GOT3 (cell line): ENCODE data around the gene CAPNS1.
"Not testable (repeated sequence)": the region's sequence is repeated elsewhere in the genome, so short reads cannot be mapped to it uniquely, and the experiment has no call there.

ENCODE experiments used
- DNase-seq: peaks from one replicate; lab custom pipeline; 2025; ENCODE audit warnings: mixed read lengths; lab: John Stamatoyannopoulos, UW

Gene CAPNS1

DNA sequence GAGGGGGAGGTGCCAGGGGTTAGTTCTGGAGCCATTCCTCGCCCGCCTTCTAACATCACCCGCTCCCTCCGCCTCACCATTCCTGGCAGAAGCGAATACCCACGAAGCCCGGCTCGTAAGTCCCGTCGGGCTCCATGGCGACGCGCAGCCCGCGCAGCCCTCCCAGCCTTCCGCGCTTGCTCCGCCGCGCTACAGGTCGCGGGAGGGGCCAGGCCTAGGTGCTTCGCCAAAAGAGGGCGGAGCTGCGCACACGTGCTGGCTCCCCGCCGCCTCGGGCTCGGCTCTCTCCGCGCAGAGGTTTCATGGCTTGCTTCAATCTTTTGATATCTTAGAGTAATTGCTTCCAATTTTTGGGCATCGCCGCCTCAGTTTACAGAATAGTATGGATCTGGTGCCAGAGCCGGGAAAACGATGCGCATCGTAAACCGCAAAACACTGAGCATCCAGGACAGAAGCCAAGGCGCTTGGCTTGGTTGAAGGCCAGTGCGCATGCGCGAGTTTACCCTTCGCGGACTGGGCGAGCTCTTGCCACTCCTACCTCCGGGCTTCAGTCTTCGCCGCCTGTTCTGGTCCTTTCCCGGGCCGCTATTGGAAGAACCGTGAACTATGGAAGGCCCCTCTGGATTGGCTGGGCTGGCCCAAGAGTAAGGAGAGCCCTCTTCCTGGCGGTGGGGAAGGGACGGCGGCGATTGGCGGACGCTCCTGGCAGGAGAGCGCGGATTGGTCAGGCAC, 25.0 kb upstream of the CAPNS1 start, which contains the start of gene POLR2I:
POLR2I (minus strand) TSS at position 155 of the 732 bp plus-strand sequence; CDS start at position 136, 19 bp downstream.
- DNase-seq: peak; percentile 94

DNA sequence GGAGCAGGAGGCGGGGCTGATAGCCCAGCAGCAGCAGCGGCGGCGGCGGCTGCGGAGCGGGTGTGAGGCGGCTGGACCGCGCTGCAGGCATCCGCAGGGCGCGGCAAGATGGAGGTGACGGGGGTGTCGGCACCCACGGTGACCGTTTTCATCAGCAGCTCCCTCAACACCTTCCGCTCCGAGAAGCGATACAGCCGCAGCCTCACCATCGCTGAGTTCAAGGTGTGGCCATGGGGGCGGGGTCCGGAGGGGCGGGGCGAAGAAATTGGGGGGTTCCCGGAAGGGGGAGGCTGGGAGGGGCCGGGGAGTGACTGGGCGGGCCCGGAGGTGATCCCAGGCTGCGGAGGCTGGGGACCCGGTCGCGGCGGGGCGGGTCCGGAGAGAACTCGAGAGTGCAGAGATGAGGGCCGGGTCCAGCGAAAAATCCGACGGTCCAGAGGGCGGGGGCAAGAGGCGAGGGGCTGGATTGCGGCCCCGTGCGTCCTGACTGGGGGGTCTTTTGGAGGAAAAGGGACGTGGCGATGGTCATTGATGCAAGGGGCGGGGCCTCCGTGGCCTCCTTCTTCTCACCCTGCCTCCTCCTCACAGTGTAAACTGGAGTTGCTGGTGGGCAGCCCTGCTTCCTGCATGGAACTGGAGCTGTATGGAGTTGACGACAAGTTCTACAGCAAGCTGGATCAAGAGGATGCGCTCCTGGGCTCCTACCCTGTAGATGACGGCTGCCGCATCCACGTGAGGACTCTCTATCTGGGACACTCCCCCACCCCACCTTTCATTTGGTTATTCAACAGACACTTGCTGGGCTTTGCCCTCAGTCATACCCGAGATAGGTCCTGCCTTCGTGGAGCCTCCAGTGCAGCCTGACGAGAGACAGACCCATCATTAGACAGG, 24.2 kb upstream of the CAPNS1 start, which contains the start of gene TBCB:
TBCB (plus strand) TSS at position 16 of the 891 bp plus-strand sequence; CDS start at position 109, 93 bp downstream.
- no peak for DNase-seq

GRCh38 chr19:36116344-36116637, 23.6 kb upstream of the CAPNS1 start:
- no peak for DNase-seq

GRCh38 chr19:36120092-36120983, 19.5 kb upstream of the CAPNS1 start:
- DNase-seq: no peak

DNA sequence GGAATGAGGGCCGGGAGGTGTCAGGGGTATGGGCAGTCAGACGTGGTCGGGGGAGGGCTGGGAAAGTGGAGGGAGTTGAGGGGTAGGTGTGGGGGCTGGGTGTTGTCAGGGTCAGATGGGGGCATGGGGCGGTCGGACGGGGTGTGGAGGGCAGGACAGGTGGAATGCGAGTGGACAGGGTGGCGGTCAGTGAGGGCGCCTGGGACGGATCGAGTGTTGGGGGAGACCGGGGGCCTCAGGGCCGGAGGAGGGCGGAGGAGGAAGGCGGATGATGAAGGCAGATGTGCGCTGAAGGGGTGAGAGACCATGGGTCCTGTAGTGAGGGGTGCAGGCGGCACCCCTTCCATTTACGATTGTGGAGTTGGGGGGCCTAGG, 18.9 kb upstream of the CAPNS1 start:
- no peak for DNase-seq

- no peak for DNase-seq
These were observed 18.3 kb upstream of the CAPNS1 start for GRCh38 chr19:36121486-36122124.

DNA sequence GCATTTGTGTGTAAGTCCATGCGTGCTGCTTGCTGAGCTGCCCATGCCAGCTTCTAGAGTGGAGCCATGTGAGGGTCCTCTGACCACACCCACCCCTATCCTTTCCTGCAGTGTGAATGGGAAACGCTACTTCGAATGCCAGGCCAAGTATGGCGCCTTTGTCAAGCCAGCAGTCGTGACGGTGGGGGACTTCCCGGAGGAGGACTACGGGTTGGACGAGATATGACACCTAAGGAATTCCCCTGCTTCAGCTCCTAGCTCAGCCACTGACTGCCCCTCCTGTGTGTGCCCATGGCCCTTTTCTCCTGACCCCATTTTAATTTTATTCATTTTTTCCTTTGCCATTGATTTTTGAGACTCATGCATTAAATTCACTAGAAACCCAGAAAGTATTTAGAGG, 14.3 kb upstream of the CAPNS1 start:
- DNase-seq: no peak

DNA sequence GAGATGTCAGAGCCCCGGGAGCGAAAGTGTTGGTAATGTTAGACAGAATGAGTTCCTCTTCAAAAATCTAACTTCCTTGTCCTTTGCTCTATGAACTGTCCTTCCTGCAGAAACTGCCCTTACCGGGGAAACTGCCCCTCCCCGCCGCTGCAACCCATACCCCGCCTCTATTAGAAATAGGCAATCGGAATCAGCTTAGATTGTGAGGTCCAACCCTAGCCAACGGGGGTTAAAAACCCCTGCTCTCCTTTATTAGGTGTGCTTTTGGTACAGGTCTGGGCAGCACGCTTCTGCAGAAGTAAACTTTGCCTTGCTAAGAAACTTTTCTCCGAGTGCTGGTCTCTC, 11.5 kb upstream of the CAPNS1 start:
- DNase-seq: no peak

DNA sequence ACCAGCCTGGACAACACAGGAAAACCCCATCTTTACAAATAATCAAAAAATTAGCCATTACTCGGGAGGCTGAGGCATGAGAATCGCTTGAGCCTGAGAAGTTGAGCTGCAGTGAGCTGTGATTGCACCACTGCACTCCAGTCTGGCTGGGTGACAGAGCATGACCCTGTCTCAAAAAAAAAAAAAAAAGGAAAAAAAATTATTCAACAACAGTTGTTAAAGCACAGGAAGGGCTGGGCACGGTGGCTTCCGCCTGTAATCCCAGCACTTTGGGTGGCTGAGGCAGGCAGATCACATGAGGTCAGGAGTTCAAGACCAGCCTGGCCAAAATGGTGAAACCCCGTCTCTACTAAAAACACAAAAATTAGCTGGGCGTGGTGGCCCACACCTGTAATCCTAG, 8.6 kb upstream of the CAPNS1 start:
- DNase-seq: not testable (repeated sequence)

GRCh38 chr19:36134867-36135266, 5.0 kb upstream of the CAPNS1 start:
- not testable (repeated sequence) for DNase-seq

DNA sequence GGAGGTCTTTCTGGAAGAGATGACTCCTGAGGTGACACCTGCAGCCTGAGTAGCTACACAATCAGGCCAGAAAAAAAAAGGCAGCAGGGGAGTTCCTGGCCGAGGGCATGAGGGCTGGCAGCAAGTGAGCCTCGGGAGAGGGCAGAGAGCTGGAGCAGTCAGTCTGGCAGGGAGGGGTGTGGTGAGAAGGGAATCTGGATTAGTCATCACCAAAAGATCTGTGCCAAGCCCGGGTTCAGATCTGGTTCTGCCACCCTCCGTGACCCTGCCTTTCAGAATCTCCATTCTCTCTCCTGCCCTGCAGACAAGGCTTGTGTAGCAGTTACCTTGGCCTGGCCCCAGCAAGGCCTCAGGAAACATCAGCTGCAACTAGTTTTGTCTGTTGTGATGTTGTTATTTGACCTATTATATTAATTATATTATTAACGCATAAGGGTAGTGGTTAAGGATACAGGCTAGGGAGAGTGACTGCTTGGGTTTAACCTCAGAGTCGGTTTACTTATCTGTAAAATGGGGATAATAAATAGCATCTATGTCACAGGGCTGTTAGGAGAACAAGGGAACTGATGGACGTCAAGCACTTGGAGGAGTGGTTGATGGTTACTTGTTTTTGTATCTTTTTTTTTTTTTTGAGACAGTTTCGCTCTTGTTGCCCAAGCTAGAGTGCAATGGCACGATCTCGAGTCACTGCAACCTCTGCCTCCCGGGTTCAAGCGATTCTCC, 2.7 kb upstream of the CAPNS1 start:
- no peak for DNase-seq

DNA sequence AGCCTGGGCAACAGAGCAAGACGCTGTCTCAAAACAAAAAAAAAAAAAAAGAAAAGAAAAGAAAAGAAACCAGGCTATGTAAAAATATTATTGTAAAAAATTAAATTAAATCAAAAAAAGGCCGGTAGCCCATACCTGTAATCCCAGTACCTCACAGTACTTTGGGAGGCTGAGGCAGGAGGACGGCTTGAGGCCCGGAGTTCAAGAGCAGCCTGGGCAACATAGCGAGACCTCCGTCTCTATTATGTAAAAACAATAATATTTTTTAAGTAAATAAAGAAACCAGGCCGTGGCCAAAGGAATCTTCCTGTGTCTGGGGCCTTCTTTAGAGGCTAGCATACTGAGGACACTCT, 770 bp upstream of the CAPNS1 start:
- no peak for DNase-seq

DNA sequence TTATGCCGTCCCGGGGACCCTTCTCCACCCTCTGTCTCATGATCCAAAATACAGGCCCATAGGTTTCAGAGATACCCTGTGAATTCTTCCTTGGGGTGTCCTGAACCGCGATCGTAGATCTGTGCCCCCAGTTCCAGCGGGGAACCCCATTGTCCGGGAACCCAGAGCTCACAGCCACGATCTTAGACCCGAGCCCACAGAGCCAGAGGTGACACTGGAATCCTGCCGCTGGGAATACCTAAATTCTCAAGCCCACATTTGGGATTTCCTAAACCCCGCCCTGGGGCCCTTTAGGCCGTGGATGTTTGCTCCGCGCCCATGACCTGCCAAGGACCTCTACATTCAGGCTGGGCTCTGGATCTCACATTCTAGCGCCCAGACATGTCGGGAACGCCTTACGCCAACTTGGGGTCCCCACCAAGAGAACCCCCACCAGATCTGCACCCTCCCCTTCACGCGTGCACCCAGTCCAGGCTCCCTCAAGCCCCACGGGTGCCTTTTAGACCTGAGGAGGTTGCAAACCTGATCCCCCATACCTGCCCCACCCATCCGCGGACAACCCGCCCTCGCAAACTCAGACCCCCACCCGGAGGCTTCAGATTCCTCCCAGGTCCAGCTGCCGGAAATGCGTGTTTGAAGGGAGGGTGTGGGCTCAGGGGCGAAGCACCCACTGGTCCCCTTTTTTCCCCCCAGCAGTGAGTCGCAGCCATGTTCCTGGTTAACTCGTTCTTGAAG, 605 bp downstream of the CAPNS1 start:
- no peak for DNase-seq

DNA sequence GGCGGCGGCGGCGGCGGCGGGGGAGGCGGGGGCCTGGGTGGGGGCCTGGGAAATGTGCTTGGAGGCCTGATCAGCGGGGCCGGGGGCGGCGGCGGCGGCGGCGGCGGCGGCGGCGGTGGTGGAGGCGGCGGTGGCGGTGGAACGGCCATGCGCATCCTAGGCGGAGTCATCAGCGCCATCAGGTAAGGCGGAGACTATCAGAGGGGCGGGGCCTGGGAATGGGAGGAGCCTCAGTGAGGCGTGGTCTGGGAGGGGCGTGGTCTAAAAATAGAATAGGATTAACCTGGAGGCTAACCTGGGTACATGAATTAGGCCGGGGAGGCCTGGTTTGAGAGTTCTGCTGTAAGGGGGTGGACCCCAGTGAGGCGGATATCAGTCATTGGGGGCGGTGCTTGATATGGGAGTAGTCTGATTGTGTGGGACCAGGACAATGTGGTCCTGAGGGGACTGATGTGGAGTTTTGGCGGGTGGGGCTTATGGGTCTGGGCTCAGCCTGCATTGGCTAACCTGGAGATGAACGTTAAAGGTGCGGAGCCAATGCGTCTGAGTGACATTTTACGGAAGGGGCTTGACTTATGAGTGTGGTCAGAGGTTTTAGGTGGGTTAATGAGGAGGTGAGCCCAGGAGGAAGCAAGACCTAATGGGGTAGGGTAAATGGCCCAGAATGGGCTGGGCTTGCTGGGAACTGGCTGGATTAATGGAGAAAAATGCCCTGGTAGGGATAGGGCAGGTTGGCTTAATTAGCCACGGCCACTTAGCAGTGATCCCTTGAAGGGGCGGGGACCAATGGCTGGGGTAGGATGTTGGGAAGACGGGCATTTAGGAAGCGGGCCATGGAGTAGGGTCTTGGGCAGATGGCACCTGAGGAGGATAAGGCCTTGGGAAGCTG, 1.4 kb downstream of the CAPNS1 start:
- DNase-seq: peak; percentile 34

DNA sequence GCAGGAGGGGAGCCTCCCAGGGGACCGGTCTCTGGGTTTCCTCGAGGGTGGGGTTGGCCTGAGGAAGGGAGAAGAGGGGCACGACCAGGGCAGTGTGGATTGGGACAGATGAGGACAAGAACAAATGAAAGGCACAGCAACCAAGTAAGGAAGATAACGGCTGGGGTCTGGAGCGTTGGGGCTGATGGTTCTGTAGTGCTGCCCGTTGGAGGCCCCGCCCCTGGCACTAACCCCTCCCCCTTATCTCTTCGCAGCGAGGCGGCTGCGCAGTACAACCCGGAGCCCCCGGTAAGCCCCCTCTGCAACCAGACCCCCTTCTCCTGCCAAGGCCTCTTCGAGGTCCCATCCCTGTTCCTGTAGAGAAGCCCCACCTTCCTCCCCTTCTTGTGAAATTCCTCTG, 2.2 kb downstream of the CAPNS1 start:
- no peak for DNase-seq

DNA sequence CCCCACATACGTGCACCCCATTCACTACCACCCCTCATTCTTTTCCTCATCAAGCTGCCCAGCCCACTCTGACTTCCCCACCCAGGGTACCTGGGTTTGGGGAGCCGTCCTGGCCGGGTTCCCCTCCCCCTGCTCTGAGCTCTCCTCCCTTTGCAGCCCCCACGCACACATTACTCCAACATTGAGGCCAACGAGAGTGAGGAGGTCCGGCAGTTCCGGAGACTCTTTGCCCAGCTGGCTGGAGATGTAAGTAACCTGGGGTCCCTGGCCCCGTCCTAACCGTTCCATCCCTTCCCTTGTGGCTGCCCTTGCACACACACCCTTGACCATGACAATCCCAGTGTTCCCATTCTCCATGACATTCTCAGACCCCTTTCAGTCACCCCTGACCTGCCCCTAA, 2.6 kb downstream of the CAPNS1 start:
- DNase-seq: no peak

- no peak for DNase-seq
These were observed 4.8 kb downstream of the CAPNS1 start for GRCh38 chr19:36144624-36145023.

- no peak for DNase-seq
These were observed 10.0 kb downstream of the CAPNS1 start for GRCh38 chr19:36149673-36150406.

GRCh38 chr19:36150586-36150985, 10.7 kb downstream of the CAPNS1 start:
- DNase-seq: no peak
